Measurements from ENCODE around the gene CYP4B1.
"Not testable (repeated sequence)": the region's sequence is repeated elsewhere in the genome, so short reads cannot be mapped to it uniquely, and the experiment has no call there.

CYP4B1 gene

GRCh38 chr1:46798810-46799209 lies at the start of gene CYP4B1:
Gene CYP4B1 (plus strand): TSS chr1:46799046. CDS start chr1:46799082, 36 bp downstream.
- no peak for DNase-seq

GRCh38 chr1:46749404-46749803 lies 49.4 kb upstream of the CYP4B1 start:
- no peak for DNase-seq

GRCh38 chr1:46749921-46750404 lies 48.9 kb upstream of the CYP4B1 start:
- DNase-seq = no peak

GRCh38 chr1:46753985-46754384 lies 44.9 kb upstream of the CYP4B1 start:
- DNase-seq = no peak

GRCh38 chr1:46754707-46755106 lies 44.1 kb upstream of the CYP4B1 start:
- not testable (repeated sequence) for DNase-seq

GRCh38 chr1:46755121-46755520 lies 43.7 kb upstream of the CYP4B1 start:
- DNase-seq = no peak

GRCh38 chr1:46757247-46757955 lies 41.4 kb upstream of the CYP4B1 start:
- DNase-seq = no peak

GRCh38 chr1:46757956-46758528 lies 40.8 kb upstream of the CYP4B1 start:
- DNase-seq = no peak

GRCh38 chr1:46760558-46761166 lies 38.2 kb upstream of the CYP4B1 start:
- no peak for DNase-seq

- DNase-seq = no peak
Observed at GRCh38 chr1:46761740-46762139, 37.1 kb upstream of the CYP4B1 start.

GRCh38 chr1:46764402-46764801 lies 34.4 kb upstream of the CYP4B1 start:
- no peak for DNase-seq

GRCh38 chr1:46767649-46768282 lies 31.1 kb upstream of the CYP4B1 start:
- DNase-seq = no peak

- no peak for DNase-seq
Observed at GRCh38 chr1:46768445-46768844, 30.4 kb upstream of the CYP4B1 start.

GRCh38 chr1:46769028-46769740 lies 29.7 kb upstream of the CYP4B1 start:
- DNase-seq = no peak

GRCh38 chr1:46770541-46770940 lies 28.3 kb upstream of the CYP4B1 start:
- no peak for DNase-seq

GRCh38 chr1:46772571-46772970 lies 26.3 kb upstream of the CYP4B1 start:
- no peak for DNase-seq

- DNase-seq = no peak
Observed at GRCh38 chr1:46774297-46774696, 24.5 kb upstream of the CYP4B1 start.

- DNase-seq = not testable (repeated sequence)
Observed at GRCh38 chr1:46778456-46778855, 20.4 kb upstream of the CYP4B1 start.

GRCh38 chr1:46784666-46785065 lies 14.2 kb upstream of the CYP4B1 start:
- no peak for DNase-seq

- DNase-seq = not testable (repeated sequence)
Observed at GRCh38 chr1:46788634-46789033, 10.2 kb upstream of the CYP4B1 start.

GRCh38 chr1:46790446-46791101 lies 8.3 kb upstream of the CYP4B1 start:
- DNase-seq = no peak

GRCh38 chr1:46793126-46793525 lies 5.7 kb upstream of the CYP4B1 start:
- no peak for DNase-seq
